B cell (primary cell): ENCODE data around the gene PTPN1. TPM values are rescaled to one million over a fixed set of nuclear protein-coding genes. Genes with fewer than 3 reads are reported as not detected.

Experiments
- ATAC-seq: fragments of 200-7000 bp; cut with Tn5 transposase; one replicate; pipeline ENCODE4 v1.10.0; 2021; ENCODE audit warnings: low read depth, mild to moderate bottlenecking, moderate number of reproducible peaks, moderate library complexity
- CTCF ChIA-PET: fragments of 350-600 bp; sonication (Branson Sonifier 250); formaldehyde crosslinking; loops from one replicate; lab custom pipeline; 2021; ENCODE audit warnings: antibody characterized with exemption, inconsistent platforms; lab: Charles Lee
- POLR2A ChIA-PET: fragments of 350-600 bp; sonication (Branson Sonifier 250); formaldehyde crosslinking; loops from one replicate; lab custom pipeline; 2021; ENCODE audit warnings: antibody characterized with exemption; lab: Charles Lee
- DNase-seq: peaks from one replicate; pipeline ENCODE4 v3.0.0; 2013
- H2AFZ ChIP-seq: 2 replicates; pipeline ENCODE4 v1.6.1; 2012; ENCODE audit warnings: mild to moderate bottlenecking, low read depth, low read length; ENCODE audit not compliant: insufficient read depth, poor library complexity, severe bottlenecking
- H3K27ac ChIP-seq, 2 donors: 1 replicate in 1 of 2; 2 replicates in 1 of 2; pipeline ENCODE4 v1.5.1; 2012 to 2013; ENCODE audit warnings: low read length in 2 of 2, mild to moderate bottlenecking in 2 of 2, moderate library complexity in 1 of 2
- H3K27me3 ChIP-seq, 4 experiments: fragments of 200-600 bp in 1 of 4; sonication (generic) in 1 of 4; replicated peaks in 1 of 4; 1 replicate in 2 of 4; 2 replicates in 2 of 4; pipeline versions ENCODE4 v1.6.1 to v1.7.0; 2013 to 2016; ENCODE audit warnings: low read length in 3 of 4, mild to moderate bottlenecking in 2 of 4, mixed read lengths in 1 of 4, moderate library complexity in 1 of 4; ENCODE audit not compliant: insufficient read depth in 4 of 4, control insufficient read depth in 3 of 4; ENCODE audit errors: control extremely low read depth in 1 of 4
- H3K36me3 ChIP-seq, 2 experiments: replicated peaks in 1 of 2; 1 replicate in 1 of 2; 2 replicates in 1 of 2; pipeline versions ENCODE4 v1.6.1 to v1.7.1; 2013; ENCODE audit warnings: low read length in 1 of 2; ENCODE audit not compliant: insufficient read depth in 2 of 2, control insufficient read depth in 1 of 2; ENCODE audit errors: control extremely low read depth in 1 of 2, extremely low read depth in 1 of 2
- H3K4me1 ChIP-seq, 2 donors: fragments of 200-600 bp in 1 of 2; sonication (generic) in 1 of 2; 1 replicate in 1 of 2; 2 replicates in 1 of 2; pipeline versions ENCODE4 v1.5.1 to v1.6.1; 2013 to 2017; ENCODE audit warnings: low read length in 2 of 2; ENCODE audit not compliant: control insufficient read depth in 2 of 2, insufficient read depth in 2 of 2
- H3K4me2 ChIP-seq: replicated peaks from 2 replicates; pipeline ENCODE3; 2012; ENCODE audit warnings: mild to moderate bottlenecking, low read depth, low read length; ENCODE audit not compliant: poor library complexity, severe bottlenecking
- H3K4me3 ChIP-seq, 5 experiments: fragments of 200-600 bp in 1 of 5; sonication (generic) in 1 of 5; 1 replicate in 3 of 5; 2 replicates in 2 of 5; pipeline versions ENCODE4 v1.5.1 to v1.7.0; 2011 to 2016; ENCODE audit warnings: low read length in 4 of 5, mild to moderate bottlenecking in 4 of 5, low read depth in 2 of 5, control low read depth in 1 of 5, moderate library complexity in 1 of 5; ENCODE audit not compliant: insufficient read depth in 1 of 5; ENCODE audit errors: control extremely low read depth in 1 of 5, extremely low read depth in 1 of 5
- H3K79me2 ChIP-seq: fragments of 200-600 bp; sonication (generic); one replicate; pipeline ENCODE4 v1.6.0; 2016; ENCODE audit warnings: low read length; ENCODE audit not compliant: control insufficient read depth, insufficient read depth
- H3K9ac ChIP-seq: fragments of 200-600 bp; sonication (generic); 2 replicates; pipeline ENCODE4 v1.6.1; 2017; ENCODE audit warnings: mild to moderate bottlenecking, low read length, moderate library complexity
- H3K9me3 ChIP-seq, 3 donors: one replicate each; pipeline versions ENCODE4 v1.6.1 to v1.7.1; 2013; ENCODE audit warnings: low read length in 2 of 3; ENCODE audit not compliant: control insufficient read depth in 2 of 3, insufficient read depth in 1 of 3; ENCODE audit errors: control extremely low read depth in 1 of 3
- H4K20me1 ChIP-seq: 2 replicates; pipeline ENCODE4 v1.6.0; 2012; ENCODE audit warnings: mild to moderate bottlenecking, low read length; ENCODE audit not compliant: insufficient read depth, control insufficient read depth, poor library complexity, severe bottlenecking
- H3K27ac Mint-ChIP-seq: one replicate; pipeline ENCODE4 v1.8.0; 2021; ENCODE audit warnings: mixed read lengths
- H3K27me3 Mint-ChIP-seq: one replicate; pipeline ENCODE4 v1.8.0; 2021; ENCODE audit warnings: mixed read lengths
- H3K4me1 Mint-ChIP-seq: one replicate; pipeline ENCODE4 v1.8.0; 2021; ENCODE audit warnings: mixed read lengths
- H3K4me3 Mint-ChIP-seq: one replicate; pipeline ENCODE4 v1.8.0; 2021; ENCODE audit warnings: mixed read lengths
- H3K9me3 Mint-ChIP-seq: one replicate; pipeline ENCODE4 v1.8.0; 2022; ENCODE audit warnings: mixed read lengths; ENCODE audit not compliant: insufficient read depth
- EZH2 ChIP-seq: IDR thresholded peaks from 2 replicates; pipeline ENCODE4 v1.6.1; 2012; ENCODE audit warnings: borderline replicate concordance, low read depth, mild to moderate bottlenecking, moderate library complexity, low read length; ENCODE audit not compliant: insufficient read depth, poor library complexity, severe bottlenecking
- WGBS: methylation state at CpG from one replicate; pipeline ENCODE4 v1.1.5; 2013; ENCODE audit warnings: missing lambda C conversion rate; ENCODE audit not compliant: insufficient coverage; 5-methylcytosine and 5-hydroxymethylcytosine counted together
- intact Hi-C: fragments of 100-400 bp; cut with micrococcal nuclease; formaldehyde crosslinking; loops from one replicate; pipeline ENCODE4 v1.10.0; 2022
- polyA plus RNA-seq: library from polyadenylated mRNA; depleted of rRNA; stranded (reverse); fragments of >200 nt; gene quantifications from 2 replicates; pipeline ENCODE4 v1.2.3, GENCODE V29; 2012
- total RNA-seq, 2 donors: library from RNA; stranded (reverse); fragments of 120-200 nt in 1 of 2; gene quantifications; 1 replicate in 1 of 2; 2 replicates in 1 of 2; pipeline versions ENCODE4 v1.2.3 to v1.2.4, GENCODE V29; 2013 to 2022
- TF ChIP-seq, protein P1 (sequence below): fragments of 200-600 bp; IDR thresholded peaks from one replicate; pipeline ENCODE4 v1.8.0; 2022; ENCODE audit warnings: antibody characterized with exemption, mild to moderate bottlenecking

The PTPN1 gene
- total and polyA plus RNA-seq, 2 donors (not counting 1 experiment from before 2014, with no cell fraction given) = 77.4 to 134 TPM

DNA sequence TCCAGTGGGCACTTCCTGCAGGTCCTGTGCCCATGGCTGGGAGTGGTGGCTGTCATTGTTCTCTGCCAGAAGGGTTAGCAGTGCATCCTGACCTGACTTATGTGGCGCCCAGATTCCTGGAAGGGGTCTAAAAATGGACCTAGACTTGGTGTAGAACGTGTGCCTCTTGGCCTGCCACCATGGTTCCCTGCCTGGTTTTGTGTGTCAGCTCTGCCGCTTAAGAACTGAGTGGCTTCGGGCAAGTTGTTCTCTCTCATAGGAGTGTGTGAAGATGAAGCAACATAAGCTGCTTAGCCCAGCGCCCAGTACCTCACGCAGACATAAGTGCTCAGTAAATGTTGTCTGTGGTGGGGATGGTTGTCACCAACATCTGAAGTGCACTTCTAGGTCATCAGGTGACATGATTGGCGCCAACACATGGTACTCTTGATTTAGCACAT lies 52.1 kb downstream of the PTPN1 start:
- no peak for DNase-seq
- POLR2A ChIA-PET = interaction anchor here (1.1 kb wide), 1 partner anchor 11 kb away, joined by 10 read pairs; no protein-coding TSS in a partner anchor
- intact Hi-C loops = no loop called here
- H3K4me2 ChIP-seq = no peak overlapping the region
- peaks cover 100% of the 10 kb centered on the region for H3K79me2 ChIP-seq
- H3K9me3 ChIP-seq = no peaks in the 10 kb centered on the region
- H3K27ac ChIP-seq = no peak overlapping the region
- CTCF ChIA-PET = interaction anchor here (1.4 to 16.9 kb wide), 7 partner anchors 8 to 84 kb away, joined by 3 to 292 read pairs (median 6); no protein-coding TSS in a partner anchor
- H3K9me3 Mint-ChIP-seq = no peaks in the 10 kb centered on the region
- ATAC-seq = no peak
- no peak overlapping the region for H3K4me3 ChIP-seq
- H3K27ac Mint-ChIP-seq = peak overlapping the region; percentile 75
- H4K20me1 ChIP-seq = peaks cover 93% of the 10 kb centered on the region
- TF ChIP-seq, protein P1, sequence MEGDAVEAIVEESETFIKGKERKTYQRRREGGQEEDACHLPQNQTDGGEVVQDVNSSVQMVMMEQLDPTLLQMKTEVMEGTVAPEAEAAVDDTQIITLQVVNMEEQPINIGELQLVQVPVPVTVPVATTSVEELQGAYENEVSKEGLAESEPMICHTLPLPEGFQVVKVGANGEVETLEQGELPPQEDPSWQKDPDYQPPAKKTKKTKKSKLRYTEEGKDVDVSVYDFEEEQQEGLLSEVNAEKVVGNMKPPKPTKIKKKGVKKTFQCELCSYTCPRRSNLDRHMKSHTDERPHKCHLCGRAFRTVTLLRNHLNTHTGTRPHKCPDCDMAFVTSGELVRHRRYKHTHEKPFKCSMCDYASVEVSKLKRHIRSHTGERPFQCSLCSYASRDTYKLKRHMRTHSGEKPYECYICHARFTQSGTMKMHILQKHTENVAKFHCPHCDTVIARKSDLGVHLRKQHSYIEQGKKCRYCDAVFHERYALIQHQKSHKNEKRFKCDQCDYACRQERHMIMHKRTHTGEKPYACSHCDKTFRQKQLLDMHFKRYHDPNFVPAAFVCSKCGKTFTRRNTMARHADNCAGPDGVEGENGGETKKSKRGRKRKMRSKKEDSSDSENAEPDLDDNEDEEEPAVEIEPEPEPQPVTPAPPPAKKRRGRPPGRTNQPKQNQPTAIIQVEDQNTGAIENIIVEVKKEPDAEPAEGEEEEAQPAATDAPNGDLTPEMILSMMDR = no peak
- no peak for TF ChIP-seq EZH2
- 73% methylated on average over 3 of the region's 7 CpGs for WGBS
- peaks cover 56% of the 10 kb centered on the region for H3K4me1 Mint-ChIP-seq
- H3K4me3 Mint-ChIP-seq = no peak overlapping the region
- no peaks in the 10 kb centered on the region for H3K27me3 ChIP-seq
- peaks cover 5 to 81% of the 10 kb centered on the region in 2 experiments for H3K36me3 ChIP-seq
- H3K27me3 Mint-ChIP-seq = no peaks in the 10 kb centered on the region
- no peak overlapping the region for H2AFZ ChIP-seq
- no peak overlapping the region for H3K9ac ChIP-seq
- H3K4me1 ChIP-seq = peaks cover 7 to 8% of the 10 kb centered on the region in 2 donors

DNA sequence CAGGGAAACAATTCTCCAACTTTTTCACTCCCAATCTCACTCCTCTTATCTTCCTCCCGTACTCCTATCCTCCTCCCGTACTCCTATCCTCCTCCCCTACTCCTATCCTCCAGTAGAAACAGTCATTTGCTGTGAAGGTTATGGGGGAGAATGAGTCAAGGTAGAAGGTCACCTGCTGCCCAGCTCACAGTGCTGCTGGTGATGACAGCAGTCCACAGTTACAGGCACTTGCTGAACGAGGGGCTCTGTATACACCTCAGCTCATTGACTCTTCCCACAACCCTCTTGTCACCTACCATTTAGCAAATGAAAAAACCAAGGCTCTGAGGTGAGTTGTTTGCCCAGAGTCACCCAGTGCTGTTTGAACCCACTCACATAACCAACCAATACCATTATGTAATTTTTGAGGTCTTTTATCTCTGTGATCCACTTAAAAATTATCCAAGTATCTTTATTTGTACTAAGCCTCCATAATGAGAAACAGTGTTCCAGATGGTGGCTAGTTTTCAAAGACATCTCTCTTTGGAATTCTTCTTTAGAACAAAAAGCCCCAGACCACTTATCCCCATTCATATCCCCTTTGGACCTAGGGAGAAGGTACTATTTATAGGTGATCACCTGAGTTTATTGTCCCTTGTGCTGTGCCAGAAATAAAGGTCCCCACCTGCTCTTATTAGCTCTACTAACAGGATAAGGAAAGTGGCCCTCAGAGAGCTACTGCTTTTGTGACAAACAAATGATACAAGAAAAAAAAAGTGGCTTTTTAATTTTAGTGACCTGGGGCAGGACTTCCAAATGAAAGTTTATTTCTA lies 53.2 kb downstream of the PTPN1 start:
- intact Hi-C loops = no loop called here
- Histone ChIP-seq H3K4me1 (peaks cover 7 to 8% of the 10 kb centered on the region in 2 donors), H3K9me3 (no peaks in the 10 kb centered on the region), H4K20me1 (peaks cover 93% of the 10 kb centered on the region), H3K4me3 (no peak overlapping the region), H3K79me2 (peaks cover 100% of the 10 kb centered on the region), H3K27ac (peak overlapping the region in 1 of 2 donors; percentile 53), H3K36me3 (peaks cover 5 to 82% of the 10 kb centered on the region in 2 experiments), H3K4me2 (no peak overlapping the region), H3K9ac (no peak overlapping the region), H3K27me3 (no peaks in the 10 kb centered on the region), H2AFZ (no peak overlapping the region)
- ChIA-PET CTCF (interaction anchor here (1.3 to 16.9 kb wide), 5 partner anchors 11 to 394 kb away, joined by 3 to 292 read pairs (median 4); no protein-coding TSS in a partner anchor), POLR2A (interaction anchor here (1.1 kb wide), 1 partner anchor 12 kb away, joined by 10 read pairs; no protein-coding TSS in a partner anchor)
- H3K9me3 Mint-ChIP-seq = no peaks in the 10 kb centered on the region
- no peak overlapping the region for H3K4me3 Mint-ChIP-seq
- no CpG with 5 or more reads among the region's 3 CpGs for WGBS
- ATAC-seq (no peak), DNase-seq (no peak)
- H3K4me1 Mint-ChIP-seq = peaks cover 55% of the 10 kb centered on the region
- H3K27ac Mint-ChIP-seq = peak overlapping the region; percentile 41
- TF ChIP-seq, protein P1 = no peak
- no peak for TF ChIP-seq EZH2
- H3K27me3 Mint-ChIP-seq = no peaks in the 10 kb centered on the region
